Natural killer cell (primary cell): ENCODE measurements around the gene HOXA7. TPM values are rescaled to one million over a fixed set of nuclear protein-coding genes. Genes with fewer than 3 reads are reported as not detected.

Source experiments
- ATAC-seq, 3 donors: fragments of 150-1000 bp in 2 of 3; fragments of 200-7000 bp in 1 of 3; cut with Tn5 transposase; 1 replicate in 1 of 3; 2 replicates in 2 of 3; pipeline ENCODE4 v1.10.0; 2021; ENCODE audit warnings: mild to moderate bottlenecking in 2 of 3, moderate library complexity in 2 of 3
- DNase-seq, 2 donors: peaks; one replicate each; pipeline versions ENCODE4 v3.0.0 to v3.0.0-alpha.2; 2013 to 2021; ENCODE audit warnings: mixed read lengths in 1 of 2
- H3K27ac ChIP-seq: one replicate; pipeline ENCODE4 v1.5.1; 2013; ENCODE audit warnings: mild to moderate bottlenecking, low read length
- H3K27me3 ChIP-seq: one replicate; pipeline ENCODE4 v1.6.1; 2013; ENCODE audit warnings: low read length; ENCODE audit not compliant: control insufficient read depth, insufficient read depth
- H3K36me3 ChIP-seq: one replicate; pipeline ENCODE4 v1.6.1; 2013; ENCODE audit warnings: low read length; ENCODE audit not compliant: control insufficient read depth, insufficient read depth
- H3K4me1 ChIP-seq: one replicate; pipeline ENCODE4 v1.6.1; 2013; ENCODE audit warnings: low read length; ENCODE audit not compliant: control insufficient read depth, insufficient read depth
- H3K4me3 ChIP-seq: one replicate; pipeline ENCODE4 v1.5.1; 2013; ENCODE audit warnings: low read length
- H3K9me3 ChIP-seq: one replicate; pipeline ENCODE4 v1.6.1; 2013; ENCODE audit warnings: low read length; ENCODE audit not compliant: control insufficient read depth, insufficient read depth
- H3K27ac Mint-ChIP-seq, 2 donors: one replicate each; pipeline ENCODE4 v1.8.0; 2022; ENCODE audit warnings: mild to moderate bottlenecking in 2 of 2, mixed read lengths in 2 of 2, moderate library complexity in 1 of 2
- H3K27me3 Mint-ChIP-seq, 2 donors: one replicate each; pipeline ENCODE4 v1.8.0; 2022; ENCODE audit warnings: low read depth in 2 of 2, mixed read lengths in 2 of 2
- H3K36me3 Mint-ChIP-seq: one replicate; pipeline ENCODE4 v1.8.0; 2022; ENCODE audit warnings: mixed read lengths
- H3K4me1 Mint-ChIP-seq, 2 donors: one replicate each; pipeline ENCODE4 v1.8.0; 2022; ENCODE audit warnings: mixed read lengths in 2 of 2
- H3K4me3 Mint-ChIP-seq: one replicate; pipeline ENCODE4 v1.8.0; 2022; ENCODE audit warnings: mild to moderate bottlenecking, moderate library complexity, mixed read lengths
- H3K9me3 Mint-ChIP-seq, 2 donors: one replicate each; pipeline ENCODE4 v1.8.0; 2022; ENCODE audit warnings: mixed read lengths in 2 of 2
- WGBS: methylation state at CpG from one replicate; pipeline ENCODE4 v1.1.7; 2013; ENCODE audit warnings: missing lambda C conversion rate; ENCODE audit not compliant: insufficient coverage; 5-methylcytosine and 5-hydroxymethylcytosine counted together
- intact Hi-C: fragments of 100-400 bp; cut with micrococcal nuclease; formaldehyde crosslinking; loops from one replicate; pipeline ENCODE4 v1.14.2; 2022
- total RNA-seq, 4 donors: library from RNA; stranded (reverse); fragments of 120-200 nt in 1 of 4; gene quantifications; one replicate each; pipeline versions ENCODE4 v1.2.3 to v1.2.4, GENCODE V29; 2013 to 2022
- TF ChIP-seq, protein P1 (sequence below): fragments of 200-600 bp; IDR thresholded peaks from one replicate; pipeline ENCODE4 v1.8.0; 2022; ENCODE audit warnings: antibody characterized with exemption

Gene HOXA7
- total RNA-seq, 3 donors from 2014 or later (not counting 1 experiment from before 2014, with no cell fraction given), result not detected

- 83% methylated on average over 1 of the region's 1 CpG for WGBS
- Mint-ChIP-seq H3K27ac (no peak overlapping the region), H3K27me3 (peaks cover 44 to 68% of the 10 kb centered on the region in 2 donors), H3K36me3 (no peaks in the 10 kb centered on the region), H3K4me3 (no peak overlapping the region), H3K4me1 (peaks cover 0 to 10% of the 10 kb centered on the region in 2 donors), H3K9me3 (no peaks in the 10 kb centered on the region)
- TF ChIP-seq, protein P1, sequence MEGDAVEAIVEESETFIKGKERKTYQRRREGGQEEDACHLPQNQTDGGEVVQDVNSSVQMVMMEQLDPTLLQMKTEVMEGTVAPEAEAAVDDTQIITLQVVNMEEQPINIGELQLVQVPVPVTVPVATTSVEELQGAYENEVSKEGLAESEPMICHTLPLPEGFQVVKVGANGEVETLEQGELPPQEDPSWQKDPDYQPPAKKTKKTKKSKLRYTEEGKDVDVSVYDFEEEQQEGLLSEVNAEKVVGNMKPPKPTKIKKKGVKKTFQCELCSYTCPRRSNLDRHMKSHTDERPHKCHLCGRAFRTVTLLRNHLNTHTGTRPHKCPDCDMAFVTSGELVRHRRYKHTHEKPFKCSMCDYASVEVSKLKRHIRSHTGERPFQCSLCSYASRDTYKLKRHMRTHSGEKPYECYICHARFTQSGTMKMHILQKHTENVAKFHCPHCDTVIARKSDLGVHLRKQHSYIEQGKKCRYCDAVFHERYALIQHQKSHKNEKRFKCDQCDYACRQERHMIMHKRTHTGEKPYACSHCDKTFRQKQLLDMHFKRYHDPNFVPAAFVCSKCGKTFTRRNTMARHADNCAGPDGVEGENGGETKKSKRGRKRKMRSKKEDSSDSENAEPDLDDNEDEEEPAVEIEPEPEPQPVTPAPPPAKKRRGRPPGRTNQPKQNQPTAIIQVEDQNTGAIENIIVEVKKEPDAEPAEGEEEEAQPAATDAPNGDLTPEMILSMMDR, result no peak
- no peak overlapping the region for H3K4me3 ChIP-seq
- no peak for ATAC-seq
- no peaks in the 10 kb centered on the region for H3K36me3 ChIP-seq
- peaks cover 6% of the 10 kb centered on the region for H3K27me3 ChIP-seq
- H3K4me1 ChIP-seq, result no peaks in the 10 kb centered on the region
- intact Hi-C loops, result no loop called here
- H3K9me3 ChIP-seq, result no peaks in the 10 kb centered on the region
- H3K27ac ChIP-seq, result no peak overlapping the region
- no peak for DNase-seq
These were observed 18.0 kb downstream of the HOXA7 start for GRCh38 chr7:27138472-27138871.

DNA sequence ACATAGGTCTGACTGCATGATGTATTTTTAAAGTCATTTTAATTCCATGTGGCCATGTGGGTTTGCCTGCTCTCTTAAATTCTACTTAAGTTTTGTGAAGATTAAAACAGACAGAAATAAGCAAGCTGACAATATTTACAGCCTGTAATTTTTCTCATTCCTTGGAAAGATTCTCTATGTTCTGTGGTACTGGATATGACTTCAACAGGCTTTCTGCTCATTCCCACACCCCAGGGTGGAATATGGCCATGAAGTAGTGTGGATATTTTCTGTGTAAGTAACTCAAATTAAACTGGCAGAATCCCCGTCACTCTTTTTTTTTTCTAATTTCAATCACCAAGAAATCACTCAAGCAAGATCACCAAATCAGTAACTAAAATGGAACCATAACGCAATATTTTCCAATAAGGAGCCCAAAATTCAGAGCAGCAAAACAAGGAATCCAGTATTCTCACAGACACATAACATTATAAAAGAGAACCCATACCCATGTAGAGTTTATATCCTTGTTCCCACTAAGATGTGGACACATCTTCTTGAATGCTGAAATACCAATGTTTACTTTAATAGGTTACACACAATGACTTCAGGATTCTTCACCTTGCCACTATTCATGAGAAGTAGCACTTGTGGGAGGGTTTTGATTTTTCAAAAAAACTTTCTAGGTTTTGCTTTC, 18.7 kb downstream of the HOXA7 start:
- no peaks in the 10 kb centered on the region for H3K4me1 ChIP-seq
- DNase-seq (no peak), ATAC-seq (no peak)
- Mint-ChIP-seq H3K27me3 (peaks cover 48 to 67% of the 10 kb centered on the region in 2 donors), H3K9me3 (no peaks in the 10 kb centered on the region), H3K36me3 (no peaks in the 10 kb centered on the region), H3K4me3 (no peak overlapping the region), H3K27ac (no peak overlapping the region), H3K4me1 (peaks cover 0 to 6% of the 10 kb centered on the region in 2 donors)
- H3K27ac ChIP-seq, result no peak overlapping the region
- H3K27me3 ChIP-seq, result peaks cover 6% of the 10 kb centered on the region
- TF ChIP-seq, protein P1, result no peak
- intact Hi-C loops, result no loop called here
- WGBS, result 95% methylated on average over 2 of the region's 2 CpGs
- H3K4me3 ChIP-seq, result no peak overlapping the region
- H3K36me3 ChIP-seq, result no peaks in the 10 kb centered on the region
- H3K9me3 ChIP-seq, result no peaks in the 10 kb centered on the region

- H3K27me3 Mint-ChIP-seq, result peaks cover 38 to 50% of the 10 kb centered on the region in 2 donors
- no peaks in the 10 kb centered on the region for H3K9me3 ChIP-seq
- TF ChIP-seq, protein P1, result no peak
- no peaks in the 10 kb centered on the region for H3K36me3 Mint-ChIP-seq
- no peaks in the 10 kb centered on the region for H3K4me1 ChIP-seq
- intact Hi-C loops, result no loop called here
- no peak overlapping the region for H3K4me3 ChIP-seq
- ATAC-seq, result no peak
- H3K27ac Mint-ChIP-seq, result no peak overlapping the region
- WGBS, result 23% methylated on average over 2 of the region's 2 CpGs
- H3K27me3 ChIP-seq, result peaks cover 6% of the 10 kb centered on the region
- H3K27ac ChIP-seq, result no peak overlapping the region
- H3K9me3 Mint-ChIP-seq, result no peaks in the 10 kb centered on the region
- no peaks in the 10 kb centered on the region for H3K4me1 Mint-ChIP-seq
- peak in 1 of 2 donors; percentile 15 for DNase-seq
- H3K36me3 ChIP-seq, result no peaks in the 10 kb centered on the region
- H3K4me3 Mint-ChIP-seq, result no peak overlapping the region
These were observed 22.1 kb downstream of the HOXA7 start for GRCh38 chr7:27134392-27134791.
